ENCODE data around the gene FADS1. TPM values are rescaled to one million over a fixed set of nuclear protein-coding genes. Genes with fewer than 3 reads are reported as not detected.

FADS1 gene
- total and polyA plus RNA-seq, 2 donors from 2014 or later: 6.7 to 19.5 TPM

GRCh38 chr11:61757213-61757862 is 59.5 kb downstream of the FADS1 start:
- no peak for FAIRE-seq
- no peak for DNase-seq

GRCh38 chr11:61756452-61757212 is 60.2 kb downstream of the FADS1 start:
- Histone ChIP-seq H3K27ac (ENCODE audit: low read depth in 2 of 2, low read length in 2 of 2) (peak overlapping the region; percentile 74 to 75), H3K9me3 (ENCODE audit: control insufficient read depth in 2 of 3, insufficient read depth in 1 of 3, low read length in 3 of 3) (no peaks in the 10 kb centered on the region), H3K4me1 (ENCODE audit: control insufficient read depth in 2 of 3, insufficient read depth in 2 of 3, low read depth in 1 of 3, low read length in 3 of 3) (peaks cover 0 to 23% (median 0%) of the 10 kb centered on the region in 3 donors), H3K36me3 (ENCODE audit: control insufficient read depth in 2 of 3, insufficient read depth in 3 of 3, low read length in 3 of 3) (no peaks in the 10 kb centered on the region), H3K27me3 (ENCODE audit: control insufficient read depth, insufficient read depth, low read length) (no peaks in the 10 kb centered on the region), H3K4me3 (ENCODE audit: low read length in 3 of 3) (peak overlapping the region in 2 of 3 donors; percentile 25 to 49), H3K9ac (ENCODE audit: low read length in 3 of 3) (peak overlapping the region in 1 of 3 donors; percentile 46)
- DNase-seq (peak in 3 of 5 donors; percentile 54 to 70 (median 64)), FAIRE-seq (no peak)
- TF ChIP-seq, protein P1, sequence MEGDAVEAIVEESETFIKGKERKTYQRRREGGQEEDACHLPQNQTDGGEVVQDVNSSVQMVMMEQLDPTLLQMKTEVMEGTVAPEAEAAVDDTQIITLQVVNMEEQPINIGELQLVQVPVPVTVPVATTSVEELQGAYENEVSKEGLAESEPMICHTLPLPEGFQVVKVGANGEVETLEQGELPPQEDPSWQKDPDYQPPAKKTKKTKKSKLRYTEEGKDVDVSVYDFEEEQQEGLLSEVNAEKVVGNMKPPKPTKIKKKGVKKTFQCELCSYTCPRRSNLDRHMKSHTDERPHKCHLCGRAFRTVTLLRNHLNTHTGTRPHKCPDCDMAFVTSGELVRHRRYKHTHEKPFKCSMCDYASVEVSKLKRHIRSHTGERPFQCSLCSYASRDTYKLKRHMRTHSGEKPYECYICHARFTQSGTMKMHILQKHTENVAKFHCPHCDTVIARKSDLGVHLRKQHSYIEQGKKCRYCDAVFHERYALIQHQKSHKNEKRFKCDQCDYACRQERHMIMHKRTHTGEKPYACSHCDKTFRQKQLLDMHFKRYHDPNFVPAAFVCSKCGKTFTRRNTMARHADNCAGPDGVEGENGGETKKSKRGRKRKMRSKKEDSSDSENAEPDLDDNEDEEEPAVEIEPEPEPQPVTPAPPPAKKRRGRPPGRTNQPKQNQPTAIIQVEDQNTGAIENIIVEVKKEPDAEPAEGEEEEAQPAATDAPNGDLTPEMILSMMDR (IDR thresholded peaks at IDR 0.05; ENCODE audit: borderline replicate concordance, extremely low read depth, insufficient read depth): no peak
- intact Hi-C loops (cut with DNase I): no loop called here

More at GRCh38 chr11:61757213-61757862, 59.5 kb downstream of the FADS1 start:
- H3K27me3 ChIP-seq (ENCODE audit: control insufficient read depth, insufficient read depth, low read length): no peaks in the 10 kb centered on the region
- H3K36me3 ChIP-seq (ENCODE audit: control insufficient read depth in 2 of 3, insufficient read depth in 3 of 3, low read length in 3 of 3): no peaks in the 10 kb centered on the region
- H3K9me3 ChIP-seq (ENCODE audit: control insufficient read depth in 2 of 3, insufficient read depth in 1 of 3, low read length in 3 of 3): no peaks in the 10 kb centered on the region
- H3K27ac ChIP-seq (ENCODE audit: low read depth in 2 of 2, low read length in 2 of 2): peak overlapping the region; percentile 41 to 75
- intact Hi-C loops (cut with DNase I): no loop called here
- TF ChIP-seq, protein P1 (IDR thresholded peaks at IDR 0.05; ENCODE audit: borderline replicate concordance, extremely low read depth, insufficient read depth): no peak
- peak overlapping the region in 2 of 3 donors; percentile 25 to 49 for H3K4me3 ChIP-seq (ENCODE audit: low read length in 3 of 3)
- peaks cover 0 to 19% (median 0%) of the 10 kb centered on the region in 3 donors for H3K4me1 ChIP-seq (ENCODE audit: control insufficient read depth in 2 of 3, insufficient read depth in 2 of 3, low read depth in 1 of 3, low read length in 3 of 3)
- H3K9ac ChIP-seq (ENCODE audit: low read length in 3 of 3): peak overlapping the region in 1 of 3 donors; percentile 46

- peak overlapping the region in 1 of 3 donors; percentile 46 for H3K9ac ChIP-seq (ENCODE audit: low read length in 3 of 3)
- peak overlapping the region in 1 of 3 donors; percentile 49 for H3K4me3 ChIP-seq (ENCODE audit: low read length in 3 of 3)
- H3K27ac ChIP-seq (ENCODE audit: low read depth in 2 of 2, low read length in 2 of 2): peak overlapping the region; percentile 57 to 75
Measured at GRCh38 chr11:61756147-61756451, 60.7 kb downstream of the FADS1 start.

More at GRCh38 chr11:61756147-61756451, 60.7 kb downstream of the FADS1 start:
- DNase-seq (no peak), FAIRE-seq (no peak)
- TF ChIP-seq, protein P1 (IDR thresholded peaks at IDR 0.05; ENCODE audit: borderline replicate concordance, extremely low read depth, insufficient read depth): no peak
- Histone ChIP-seq H3K4me1 (ENCODE audit: control insufficient read depth in 2 of 3, insufficient read depth in 2 of 3, low read depth in 1 of 3, low read length in 3 of 3) (peaks cover 0 to 23% (median 0%) of the 10 kb centered on the region in 3 donors), H3K9me3 (ENCODE audit: control insufficient read depth in 2 of 3, insufficient read depth in 1 of 3, low read length in 3 of 3) (no peaks in the 10 kb centered on the region), H3K36me3 (ENCODE audit: control insufficient read depth in 2 of 3, insufficient read depth in 3 of 3, low read length in 3 of 3) (no peaks in the 10 kb centered on the region), H3K27me3 (ENCODE audit: control insufficient read depth, insufficient read depth, low read length) (no peaks in the 10 kb centered on the region)
- intact Hi-C loops (cut with DNase I): no loop called here
